GM23248 (cell line): ENCODE data around the gene WDR91. TPM values are rescaled to one million over a fixed set of nuclear protein-coding genes. Genes with fewer than 3 reads are reported as not detected.
"Not testable (repeated sequence)": the region's sequence is repeated elsewhere in the genome, so short reads cannot be mapped to it uniquely, and the experiment has no call there.

ENCODE experiments used
- DNase-seq: peaks from one replicate; pipeline ENCODE4 v3.0.0-alpha.2; 2015
- H2AFZ ChIP-seq: fragments of 200-600 bp; sonication (generic); 2 replicates; pipeline ENCODE4 v1.6.1; 2016; ENCODE audit warnings: antibody characterized with exemption
- H3F3A ChIP-seq: fragments of 200-600 bp; sonication (generic); 2 replicates; pipeline ENCODE4 v1.6.1; 2016; ENCODE audit warnings: mild to moderate bottlenecking, antibody characterized with exemption, mixed run types; ENCODE audit not compliant: insufficient read depth
- H3K27ac ChIP-seq: fragments of 200-600 bp; sonication (generic); 2 replicates; pipeline ENCODE4 v1.5.1; 2016; ENCODE audit warnings: mild to moderate bottlenecking
- H3K27me3 ChIP-seq: fragments of 200-600 bp; sonication (generic); replicated peaks from 2 replicates; pipeline ENCODE4 v1.6.1; 2016; ENCODE audit warnings: mild to moderate bottlenecking; ENCODE audit not compliant: insufficient read depth
- H3K36me3 ChIP-seq: fragments of 200-600 bp; sonication (generic); 2 replicates; pipeline ENCODE4 v1.6.1; 2016; ENCODE audit warnings: low read depth, mild to moderate bottlenecking
- H3K4me1 ChIP-seq: fragments of 200-600 bp; sonication (generic); 2 replicates; pipeline ENCODE4 v1.6.1; 2016; ENCODE audit warnings: mild to moderate bottlenecking; ENCODE audit not compliant: insufficient read depth
- H3K4me2 ChIP-seq: fragments of 200-600 bp; sonication (generic); one replicate; pipeline ENCODE4 v1.6.1; 2016; ENCODE audit warnings: mild to moderate bottlenecking; ENCODE audit not compliant: unreplicated experiment
- H3K4me3 ChIP-seq: fragments of 200-600 bp; sonication (generic); 2 replicates; pipeline ENCODE4 v1.5.1; 2016; ENCODE audit warnings: mild to moderate bottlenecking
- H3K79me2 ChIP-seq: fragments of 200-600 bp; sonication (generic); 2 replicates; pipeline ENCODE4 v1.6.1; 2016; ENCODE audit warnings: mild to moderate bottlenecking; ENCODE audit not compliant: insufficient read depth
- H3K9ac ChIP-seq: fragments of 200-600 bp; sonication (generic); 2 replicates; pipeline ENCODE4 v1.6.1; 2016; ENCODE audit warnings: mild to moderate bottlenecking
- H3K9me2 ChIP-seq: fragments of 200-600 bp; sonication (generic); 2 replicates; pipeline ENCODE4 v1.6.1; 2016; ENCODE audit warnings: mixed run types, mild to moderate bottlenecking, moderate library complexity; ENCODE audit not compliant: insufficient read depth
- H3K9me3 ChIP-seq: fragments of 200-600 bp; sonication (generic); one replicate; pipeline ENCODE4 v1.6.1; 2017; ENCODE audit warnings: low read depth
- H4K20me1 ChIP-seq: fragments of 200-600 bp; sonication (generic); 2 replicates; pipeline ENCODE4 v1.6.0; 2016; ENCODE audit not compliant: insufficient read depth
- EZH2 ChIP-seq: fragments of 200-600 bp; sonication (generic); IDR thresholded peaks from 2 replicates; pipeline ENCODE4 v1.6.1; 2018; ENCODE audit warnings: antibody characterized with exemption, mild to moderate bottlenecking; ENCODE audit not compliant: insufficient read depth, poor library complexity, severe bottlenecking
- EZH2phosphoT487 ChIP-seq: fragments of 200-600 bp; sonication (generic); IDR thresholded peaks from 2 replicates; pipeline ENCODE4 v1.6.1; 2018; ENCODE audit warnings: antibody characterized with exemption, moderate library complexity, mild to moderate bottlenecking, low read depth; ENCODE audit not compliant: insufficient read depth
- WGBS, 2 experiments: methylation state at CpG; one replicate each; pipeline ENCODE4 v1.1.6; 2015 to 2017; ENCODE audit warnings: low lambda C conversion rate in 2 of 2, low coverage in 1 of 2; ENCODE audit errors: missing lambda C conversion rate in 2 of 2; 5-methylcytosine and 5-hydroxymethylcytosine counted together
- in situ Hi-C: fragments of 300-500 bp; cut with MboI; formaldehyde crosslinking; loops from 2 replicates; pipeline ENCODE4 v1.15.0; 2020
- polyA plus RNA-seq: library from polyadenylated mRNA; unstranded; fragments of >200 nt; fragmentation: Nextera tagmentation; extraction: Ambion mirVana; gene quantifications from 2 replicates; pipeline ENCODE4 v1.2.1, GENCODE V29; 2016
- total RNA-seq: library from RNA; depleted of rRNA; stranded (reverse); fragments of >200 nt; shearing (Covaris generic); gene quantifications from 2 replicates; pipeline ENCODE4 v1.2.3, GENCODE V29; 2014

WDR91 gene
- total and polyA plus RNA-seq, 2 experiments from 2014 or later, result 5.4 to 8.3 TPM

DNA sequence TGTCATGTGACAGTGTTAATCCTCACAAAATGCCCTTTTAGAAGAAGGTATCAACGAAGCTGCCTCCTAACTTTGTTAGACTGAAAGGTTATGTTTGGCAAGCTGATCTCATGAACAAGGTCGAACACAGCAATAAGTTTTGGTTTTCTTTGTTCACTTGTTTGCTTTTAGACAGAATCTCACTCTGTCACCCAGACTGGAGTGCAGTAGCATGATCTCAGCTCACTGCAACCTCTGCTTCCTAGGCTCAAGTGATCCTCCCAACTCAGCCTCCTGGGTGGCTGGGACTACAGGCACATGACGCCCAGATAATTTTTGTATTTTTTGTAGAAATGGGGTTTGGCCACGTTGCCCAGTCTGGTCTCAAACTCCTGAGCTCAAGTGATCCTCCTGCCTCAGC, 23.4 kb upstream of the WDR91 start:
- Histone ChIP-seq H3K4me3 (no peak overlapping the region), H3K27ac (no peak overlapping the region), H2AFZ (no peak overlapping the region), H3K4me2 (no peak overlapping the region), H3K27me3 (no peaks in the 10 kb centered on the region), H4K20me1 (no peaks in the 10 kb centered on the region), H3K9me2 (no peaks in the 10 kb centered on the region), H3K36me3 (no peaks in the 10 kb centered on the region), H3K79me2 (no peaks in the 10 kb centered on the region), H3K4me1 (no peaks in the 10 kb centered on the region), H3K9ac (no peak overlapping the region), H3F3A (no peaks in the 10 kb centered on the region), H3K9me3 (no peaks in the 10 kb centered on the region)
- in situ Hi-C loops, result no loop called here
- 34 to 44% methylated on average over 4 of the region's 4 CpGs for WGBS, 2 experiments
- TF ChIP-seq EZH2 (no peak), EZH2phosphoT487 (no peak)
- no peak for DNase-seq

DNA sequence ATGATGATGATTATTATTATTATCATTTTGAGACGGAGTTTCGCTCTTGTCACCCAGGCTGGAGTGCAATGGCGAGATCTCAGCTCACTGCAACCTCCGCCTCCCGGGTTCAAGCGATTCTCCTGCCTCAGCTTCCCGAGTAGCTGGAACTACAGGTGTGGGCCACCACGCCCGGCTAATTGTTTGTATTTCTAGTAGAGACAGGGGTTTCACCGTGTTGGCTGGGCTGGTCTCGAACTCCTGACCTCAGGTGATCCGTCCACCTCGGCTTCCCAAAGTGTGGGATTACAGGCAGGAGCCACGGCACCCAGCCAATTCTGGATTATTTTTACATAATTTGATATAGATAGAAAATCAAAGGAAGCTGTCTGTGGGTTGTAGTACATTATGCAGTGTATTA, 22.8 kb upstream of the WDR91 start:
- H3K36me3 ChIP-seq, H3F3A ChIP-seq, in situ Hi-C loops: not testable (repeated sequence)

DNA sequence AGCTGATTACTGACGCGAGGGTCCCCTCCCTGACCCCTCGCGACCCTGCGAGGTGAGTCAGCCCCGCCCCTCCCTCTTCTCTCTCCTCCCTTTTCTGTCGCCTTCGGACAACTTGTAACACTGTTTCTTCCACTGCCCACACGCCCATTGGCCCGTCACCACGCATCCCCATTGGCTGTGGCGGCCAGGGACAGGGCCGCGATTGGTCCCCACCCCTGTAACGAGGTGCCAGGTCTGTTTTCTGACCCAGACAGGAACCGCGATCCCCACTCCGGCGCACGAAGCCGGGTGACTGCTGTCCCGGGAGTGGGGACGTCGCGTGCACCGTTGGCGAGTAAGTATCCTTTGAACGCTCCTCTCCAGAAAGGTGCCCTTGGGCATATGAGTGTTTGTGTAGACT, 22.2 kb upstream of the WDR91 start, which contains the start of gene STRA8:
Gene STRA8, plus strand, starts transcription at position 269 of the 400 bp plus-strand sequence. CDS start 6,687 bp downstream, outside the sequence.
- H2AFZ ChIP-seq, result no peak within 1 kb of the TSS
- H3K79me2 ChIP-seq, result no peaks in the 10 kb centered on the region
- H3K9ac ChIP-seq, result no peak within 1 kb of the TSS
- no peak within 1 kb of the TSS for H3K4me2 ChIP-seq
- no peaks in the 10 kb centered on the region for H3F3A ChIP-seq
- no peaks in the 10 kb centered on the region for H3K9me3 ChIP-seq
- no peaks in the 10 kb centered on the region for H3K27me3 ChIP-seq
- TF ChIP-seq EZH2 (no peak), EZH2phosphoT487 (no peak)
- H3K27ac ChIP-seq, result no peak within 1 kb of the TSS
- no peaks in the 10 kb centered on the region for H3K9me2 ChIP-seq
- no peak within 1 kb of the TSS for H3K4me3 ChIP-seq
- in situ Hi-C loops, result no loop called here
- 83 to 85% methylated on average over 22 to 28 of the region's 28 CpGs for WGBS, 2 experiments
- H4K20me1 ChIP-seq, result no peaks in the 10 kb centered on the region
- no peak for DNase-seq
- H3K36me3 ChIP-seq, result no peaks in the 10 kb centered on the region
- no peaks in the 10 kb centered on the region for H3K4me1 ChIP-seq

More for the DNA sequence above, 22.8 kb upstream of the WDR91 start:
- not testable (repeated sequence) for H3K9me2 ChIP-seq, H3K27me3 ChIP-seq, H3K4me3 ChIP-seq, H3K79me2 ChIP-seq, H3K27ac ChIP-seq, DNase-seq, H3K4me2 ChIP-seq, H2AFZ ChIP-seq, H3K4me1 ChIP-seq, H3K9ac ChIP-seq, H3K9me3 ChIP-seq, H4K20me1 ChIP-seq
- 84 to 90% methylated on average over 13 to 14 of the region's 14 CpGs for WGBS, 2 experiments

DNA sequence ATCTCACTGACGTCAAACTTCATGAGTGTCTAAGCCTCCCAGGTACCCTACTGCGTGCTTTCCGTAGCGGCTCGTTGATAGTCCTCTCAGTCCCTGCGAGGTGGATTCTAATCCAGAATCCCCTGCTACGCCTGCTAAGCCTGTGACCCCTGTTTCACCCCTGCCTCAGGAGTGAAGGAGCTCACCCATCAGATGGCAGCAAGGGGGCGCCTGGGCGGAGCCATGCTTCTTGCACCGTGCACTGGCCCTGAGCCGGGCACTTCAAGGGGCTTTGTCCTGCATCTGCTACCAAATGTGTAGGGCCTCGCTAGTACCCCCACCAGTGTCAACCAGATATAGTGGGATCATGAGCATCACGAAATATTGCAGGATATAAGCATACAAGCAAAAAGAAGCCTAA, 21.4 kb upstream of the WDR91 start:
- H3K9me3 ChIP-seq, result no peaks in the 10 kb centered on the region
- in situ Hi-C loops, result no loop called here
- WGBS, 2 experiments, result 80 to 83% methylated on average over 13 of the region's 13 CpGs

DNA sequence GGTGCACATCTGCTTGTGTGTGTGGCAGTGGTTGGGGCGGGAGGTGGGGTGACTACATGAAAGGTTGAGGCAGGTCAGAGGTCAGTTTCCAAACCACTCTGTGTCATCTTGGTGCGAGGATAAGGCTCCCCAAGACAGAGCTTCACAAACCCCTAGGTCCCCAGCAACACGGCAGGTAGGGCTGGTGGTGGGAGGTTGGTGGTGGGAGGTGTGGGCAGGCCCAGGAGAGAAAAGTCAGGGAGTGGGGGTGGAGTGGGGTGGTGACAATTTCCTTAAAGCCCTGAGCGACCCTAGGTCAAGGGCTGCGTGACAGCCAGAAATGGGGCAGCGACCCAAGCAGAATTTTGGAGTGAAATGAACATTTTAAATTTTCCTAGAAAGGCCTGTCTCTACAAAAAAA, 20.8 kb upstream of the WDR91 start:
- no peak for TF ChIP-seq EZH2phosphoT487
- TF ChIP-seq EZH2, result no peak
- in situ Hi-C loops, result no loop called here

More for the DNA sequence above, 21.4 kb upstream of the WDR91 start:
- Histone ChIP-seq H3K27me3 (no peaks in the 10 kb centered on the region), H3K9me2 (no peaks in the 10 kb centered on the region), H2AFZ (no peak overlapping the region), H3K27ac (no peak overlapping the region), H3K36me3 (no peaks in the 10 kb centered on the region), H3K4me1 (no peaks in the 10 kb centered on the region), H3K9ac (no peak overlapping the region), H3K79me2 (no peaks in the 10 kb centered on the region), H3K4me2 (no peak overlapping the region), H4K20me1 (no peaks in the 10 kb centered on the region), H3F3A (no peaks in the 10 kb centered on the region), H3K4me3 (no peak overlapping the region)
- peak; percentile 4 for DNase-seq
- no peak for TF ChIP-seq EZH2phosphoT487
- no peak for TF ChIP-seq EZH2

More for the DNA sequence above, 20.8 kb upstream of the WDR91 start:
- Histone ChIP-seq H2AFZ (no peak overlapping the region), H3K9ac (no peak overlapping the region), H3K4me2 (no peak overlapping the region), H3K79me2 (no peaks in the 10 kb centered on the region), H3K4me3 (no peak overlapping the region), H3K27ac (no peak overlapping the region), H3K9me2 (no peaks in the 10 kb centered on the region), H3K4me1 (no peaks in the 10 kb centered on the region), H4K20me1 (no peaks in the 10 kb centered on the region), H3K9me3 (no peaks in the 10 kb centered on the region), H3K27me3 (no peaks in the 10 kb centered on the region; the same call in 1 of the 2 replicates), H3F3A (no peaks in the 10 kb centered on the region), H3K36me3 (no peaks in the 10 kb centered on the region)
- WGBS, 2 experiments, result 85 to 89% methylated on average over 3 to 6 of the region's 6 CpGs
- DNase-seq, result no peak
